Ovary (tissue), 3 donors: Measurements from ENCODE around the gene RAC3.
"Not testable (repeated sequence)": the region's sequence is repeated elsewhere in the genome, so short reads cannot be mapped to it uniquely, and the experiment has no call there.

Experiments used
- CTCF ChIP-seq, 3 donors: fragments of 450-650 bp in 2 of 3; fragments of 200-600 bp in 1 of 3; IDR thresholded peaks; one replicate each; pipeline versions ENCODE4 v1.5.1 to v1.8.0; 2016 to 2022; ENCODE audit warnings: antibody characterized with exemption in 3 of 3, mild to moderate bottlenecking in 1 of 3
- EP300 ChIP-seq: sonication (generic); formaldehyde crosslinking; IDR thresholded peaks from one replicate; pipeline ENCODE4 v1.6.1; 2017; ENCODE audit warnings: antibody characterized with exemption
- POLR2A ChIP-seq: fragments of 450-650 bp; IDR thresholded peaks from one replicate; pipeline ENCODE4 v1.6.1; 2017; ENCODE audit warnings: antibody characterized with exemption, mild to moderate bottlenecking, moderate library complexity
- donor health status: DM: no; HTN: no; CAD: no.

- not testable (repeated sequence) for TF ChIP-seq EP300; CTCF (IDR thresholded peaks at IDR 0.05); POLR2A
Observed at GRCh38 chr17:82038796-82039409, 7.4 kb downstream of the RAC3 start.
